Measurements from ENCODE around the gene FN1.

Gene FN1

GRCh38 chr2:215382480-215382879, 53.4 kb downstream of the FN1 start:
- no peak for DNase-seq (ENCODE audit: low spot score)

- DNase-seq (ENCODE audit: low spot score): no peak
These were observed 53.9 kb downstream of the FN1 start for GRCh38 chr2:215382011-215382410.

- DNase-seq (ENCODE audit: low spot score): no peak
These were observed 55.2 kb downstream of the FN1 start for GRCh38 chr2:215380699-215381098.

- no peak for DNase-seq (ENCODE audit: low spot score)
These were observed 55.9 kb downstream of the FN1 start for GRCh38 chr2:215379948-215380347.

- DNase-seq (ENCODE audit: low spot score): no peak
These were observed 56.8 kb downstream of the FN1 start for GRCh38 chr2:215379039-215379438.

- no peak for DNase-seq (ENCODE audit: low spot score)
These were observed 57.8 kb downstream of the FN1 start for GRCh38 chr2:215378045-215378444.

GRCh38 chr2:215377283-215377682, 58.6 kb downstream of the FN1 start:
- no peak for DNase-seq (ENCODE audit: low spot score)

- DNase-seq (ENCODE audit: low spot score): no peak
These were observed 59.6 kb downstream of the FN1 start for GRCh38 chr2:215376103-215376780.

- DNase-seq (ENCODE audit: low spot score): no peak
These were observed 60.4 kb downstream of the FN1 start for GRCh38 chr2:215375467-215375830.

GRCh38 chr2:215374642-215375466, 61.0 kb downstream of the FN1 start:
- DNase-seq (ENCODE audit: low spot score): no peak

GRCh38 chr2:215374002-215374401, 61.9 kb downstream of the FN1 start:
- DNase-seq (ENCODE audit: low spot score): no peak

GRCh38 chr2:215372968-215373649, 62.8 kb downstream of the FN1 start:
- DNase-seq (ENCODE audit: low spot score): no peak

- DNase-seq (ENCODE audit: low spot score): no peak
These were observed 63.7 kb downstream of the FN1 start for GRCh38 chr2:215371915-215372897.

GRCh38 chr2:215370112-215370965, 65.5 kb downstream of the FN1 start:
- DNase-seq (ENCODE audit: low spot score): no peak

- DNase-seq (ENCODE audit: low spot score): no peak
These were observed 66.6 kb downstream of the FN1 start for GRCh38 chr2:215369181-215369760.

GRCh38 chr2:215368493-215368809, 67.4 kb downstream of the FN1 start:
- no peak for DNase-seq (ENCODE audit: low spot score)

GRCh38 chr2:215367662-215368492, 68.0 kb downstream of the FN1 start:
- no peak for DNase-seq (ENCODE audit: low spot score)

GRCh38 chr2:215366440-215367032, 69.3 kb downstream of the FN1 start:
- DNase-seq (ENCODE audit: low spot score): no peak

GRCh38 chr2:215365184-215365658, 70.6 kb downstream of the FN1 start:
- no peak for DNase-seq (ENCODE audit: low spot score)

All from SW480 (cell line).